Activated CD4-positive, alpha-beta T cell treated with anti-CD3 and anti-CD28 coated beads, Interleukin-2, Interleukin-4, amounts not matched to agents 100 ng/mL and 50 ng/mL, durations not matched to agents 16 hours and 8 hours (primary cell): ENCODE results near the gene PRTN3.

Source experiments
- DNase-seq: peaks from one replicate; pipeline ENCODE4 v3.0.0-alpha.2; 2020; ENCODE audit warnings: low spot score

The PRTN3 gene

GRCh38 chr19:803686-804418, 36.9 kb upstream of the PRTN3 start:
- no peak for DNase-seq

GRCh38 chr19:804419-805165, 36.2 kb upstream of the PRTN3 start:
- DNase-seq, result no peak

- no peak for DNase-seq
Measured at GRCh38 chr19:805166-805551, 35.6 kb upstream of the PRTN3 start.

GRCh38 chr19:805600-806550, 34.9 kb upstream of the PRTN3 start:
- no peak for DNase-seq

- DNase-seq, result no peak
Measured at GRCh38 chr19:806815-807421, 33.9 kb upstream of the PRTN3 start.

- DNase-seq, result no peak
Measured at GRCh38 chr19:807627-808422, 33.0 kb upstream of the PRTN3 start.

GRCh38 chr19:808423-808775, 32.4 kb upstream of the PRTN3 start:
- no peak for DNase-seq

- DNase-seq, result no peak
Measured at GRCh38 chr19:810077-810855, 30.5 kb upstream of the PRTN3 start.

- no peak for DNase-seq
Measured at GRCh38 chr19:810883-811489, 29.8 kb upstream of the PRTN3 start.

GRCh38 chr19:811506-812048, 29.2 kb upstream of the PRTN3 start:
- DNase-seq, result no peak

- DNase-seq, result no peak
Measured at GRCh38 chr19:812049-812746, 28.6 kb upstream of the PRTN3 start.

- DNase-seq, result no peak
Measured at GRCh38 chr19:812747-813218, 28.0 kb upstream of the PRTN3 start.

GRCh38 chr19:813219-814151, 27.3 kb upstream of the PRTN3 start:
- DNase-seq, result no peak

- no peak for DNase-seq
Measured at GRCh38 chr19:814152-815078, 26.4 kb upstream of the PRTN3 start.

GRCh38 chr19:815079-815774, 25.6 kb upstream of the PRTN3 start:
- DNase-seq, result no peak
